Hematopoietic multipotent progenitor cell treated with erythropoietin and hydrocortisone succinate and interleukin-3 and kit ligand, for 15 days (in vitro differentiated cells): Measurements from ENCODE around the gene PAQR8.
A peak's percentile ranks its signal among the peaks of the same experiment; 100 is the strongest.

ENCODE experiments used
- DNase-seq: peaks from one replicate; pipeline ENCODE4 v3.0.0-alpha.2; 2015; ENCODE audit warnings: low spot score

Gene PAQR8

GRCh38 chr6:52361945-52362442 lies at the start of gene PAQR8:
PAQR8 (plus strand) TSS chr6:52362151; CDS start chr6:52403214, 41,063 bp downstream.
- peak; percentile 36 for DNase-seq

GRCh38 chr6:52312461-52312860 lies 49.5 kb upstream of the PAQR8 start:
- no peak for DNase-seq

GRCh38 chr6:52314752-52315151 lies 47.2 kb upstream of the PAQR8 start:
- no peak for DNase-seq

GRCh38 chr6:52317211-52317610 lies 44.7 kb upstream of the PAQR8 start:
- no peak for DNase-seq

- no peak for DNase-seq
Measured at GRCh38 chr6:52317841-52318581, 43.9 kb upstream of the PAQR8 start.

- no peak for DNase-seq
Measured at GRCh38 chr6:52324189-52324588, 37.8 kb upstream of the PAQR8 start.

GRCh38 chr6:52325695-52326471 lies 36.1 kb upstream of the PAQR8 start:
- DNase-seq, result no peak

- no peak for DNase-seq
Measured at GRCh38 chr6:52326540-52327364, 35.2 kb upstream of the PAQR8 start.

GRCh38 chr6:52328303-52328662 lies 33.7 kb upstream of the PAQR8 start:
- DNase-seq, result no peak

GRCh38 chr6:52328729-52329128 lies 33.2 kb upstream of the PAQR8 start:
- no peak for DNase-seq

- DNase-seq, result no peak
Measured at GRCh38 chr6:52330470-52330869, 31.5 kb upstream of the PAQR8 start.

GRCh38 chr6:52331793-52332457 lies 30.0 kb upstream of the PAQR8 start:
- DNase-seq, result no peak

- DNase-seq, result no peak
Measured at GRCh38 chr6:52333840-52334200, 28.1 kb upstream of the PAQR8 start.

GRCh38 chr6:52335576-52335975 lies 26.4 kb upstream of the PAQR8 start:
- no peak for DNase-seq

GRCh38 chr6:52336919-52337561 lies 24.9 kb upstream of the PAQR8 start:
- no peak for DNase-seq

- DNase-seq, result no peak
Measured at GRCh38 chr6:52337633-52338290, 24.2 kb upstream of the PAQR8 start.

GRCh38 chr6:52340603-52340880 lies 21.4 kb upstream of the PAQR8 start:
- DNase-seq, result no peak

GRCh38 chr6:52341561-52342260 lies 20.2 kb upstream of the PAQR8 start:
- no peak for DNase-seq

- DNase-seq, result no peak
Measured at GRCh38 chr6:52345311-52345710, 16.6 kb upstream of the PAQR8 start.

GRCh38 chr6:52346503-52346902 lies 15.4 kb upstream of the PAQR8 start:
- DNase-seq, result no peak

- DNase-seq, result no peak
Measured at GRCh38 chr6:52347818-52348217, 14.1 kb upstream of the PAQR8 start.
